SK-N-SH (cell line): Measurements from ENCODE around the gene TMEM147.

Experiments used
- CHD2 ChIP-seq: fragments of 150-350 bp; IDR thresholded peaks from 2 replicates; pipeline ENCODE4 v1.6.1; 2018; ENCODE audit warnings: low read length; ENCODE audit not compliant: partially characterized antibody
- NFIC ChIP-seq: IDR thresholded peaks from 2 replicates; pipeline ENCODE4 v1.4.0; 2012; ENCODE audit warnings: borderline replicate concordance
- RFX5 ChIP-seq: IDR thresholded peaks from 2 replicates; pipeline ENCODE4 v1.6.1; 2012; ENCODE audit warnings: mild to moderate bottlenecking, improper control_type of control experiment, low read length
- TCF12 ChIP-seq: IDR thresholded peaks from 2 replicates; pipeline ENCODE4 v1.4.0; 2012
- TF ChIP-seq, protein P1 (sequence below): fragments of 200-600 bp; sonication (generic); IDR thresholded peaks from 2 replicates; pipeline ENCODE4 v1.6.1; 2017; ENCODE audit warnings: antibody characterized with exemption, mild to moderate bottlenecking, moderate library complexity
- TF ChIP-seq, protein P2 (sequence below): IDR thresholded peaks from 2 replicates; pipeline ENCODE4 v1.4.0; 2012; ENCODE audit warnings: low read depth, borderline replicate concordance
- TF ChIP-seq, protein P3 (sequence below): IDR thresholded peaks from 2 replicates; pipeline ENCODE4 v1.4.0; 2012; ENCODE audit warnings: low read depth

DNA sequence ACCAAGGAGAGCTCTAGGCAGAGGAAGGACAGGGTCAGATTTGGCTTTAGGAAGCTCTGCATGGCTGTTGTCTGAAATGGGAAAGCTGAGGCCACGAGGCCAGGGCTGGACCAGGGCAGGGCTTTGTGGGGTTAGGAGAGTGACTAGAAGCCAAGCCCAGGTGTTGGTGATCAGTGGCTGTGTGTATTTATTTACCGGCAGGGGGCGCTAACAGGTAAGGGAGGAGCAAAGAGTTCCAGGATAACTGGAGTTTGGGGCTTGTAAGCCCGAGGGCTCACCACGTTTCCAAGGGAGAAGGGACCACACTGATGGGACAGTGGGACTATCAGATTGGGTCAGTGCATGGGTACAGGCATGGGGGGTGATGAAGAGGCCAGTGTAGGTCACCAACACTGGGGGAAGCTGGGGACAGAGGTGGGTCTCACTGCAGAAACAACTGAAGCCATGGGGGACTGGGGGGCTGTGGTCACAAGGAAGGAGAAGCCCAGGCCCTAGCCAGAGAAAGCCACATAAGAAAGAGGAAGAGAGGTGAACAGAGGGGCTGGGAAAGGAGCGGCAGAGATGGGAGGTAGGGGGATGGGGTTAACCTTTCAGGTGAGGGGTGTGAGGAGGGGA is 3.9 kb downstream of the TMEM147 start:
- TF ChIP-seq NFIC (no peak), RFX5 (no peak), CHD2 (no peak), TCF12 (no peak)
- TF ChIP-seq, protein P1, sequence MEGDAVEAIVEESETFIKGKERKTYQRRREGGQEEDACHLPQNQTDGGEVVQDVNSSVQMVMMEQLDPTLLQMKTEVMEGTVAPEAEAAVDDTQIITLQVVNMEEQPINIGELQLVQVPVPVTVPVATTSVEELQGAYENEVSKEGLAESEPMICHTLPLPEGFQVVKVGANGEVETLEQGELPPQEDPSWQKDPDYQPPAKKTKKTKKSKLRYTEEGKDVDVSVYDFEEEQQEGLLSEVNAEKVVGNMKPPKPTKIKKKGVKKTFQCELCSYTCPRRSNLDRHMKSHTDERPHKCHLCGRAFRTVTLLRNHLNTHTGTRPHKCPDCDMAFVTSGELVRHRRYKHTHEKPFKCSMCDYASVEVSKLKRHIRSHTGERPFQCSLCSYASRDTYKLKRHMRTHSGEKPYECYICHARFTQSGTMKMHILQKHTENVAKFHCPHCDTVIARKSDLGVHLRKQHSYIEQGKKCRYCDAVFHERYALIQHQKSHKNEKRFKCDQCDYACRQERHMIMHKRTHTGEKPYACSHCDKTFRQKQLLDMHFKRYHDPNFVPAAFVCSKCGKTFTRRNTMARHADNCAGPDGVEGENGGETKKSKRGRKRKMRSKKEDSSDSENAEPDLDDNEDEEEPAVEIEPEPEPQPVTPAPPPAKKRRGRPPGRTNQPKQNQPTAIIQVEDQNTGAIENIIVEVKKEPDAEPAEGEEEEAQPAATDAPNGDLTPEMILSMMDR: peak; percentile 81
- TF ChIP-seq, protein P2, sequence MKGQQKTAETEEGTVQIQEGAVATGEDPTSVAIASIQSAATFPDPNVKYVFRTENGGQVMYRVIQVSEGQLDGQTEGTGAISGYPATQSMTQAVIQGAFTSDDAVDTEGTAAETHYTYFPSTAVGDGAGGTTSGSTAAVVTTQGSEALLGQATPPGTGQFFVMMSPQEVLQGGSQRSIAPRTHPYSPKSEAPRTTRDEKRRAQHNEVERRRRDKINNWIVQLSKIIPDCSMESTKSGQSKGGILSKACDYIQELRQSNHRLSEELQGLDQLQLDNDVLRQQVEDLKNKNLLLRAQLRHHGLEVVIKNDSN: no peak
- TF ChIP-seq, protein P3, sequence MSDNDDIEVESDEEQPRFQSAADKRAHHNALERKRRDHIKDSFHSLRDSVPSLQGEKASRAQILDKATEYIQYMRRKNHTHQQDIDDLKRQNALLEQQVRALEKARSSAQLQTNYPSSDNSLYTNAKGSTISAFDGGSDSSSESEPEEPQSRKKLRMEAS: no peak
